ENCODE data around the gene GTF2H1. TPM values are rescaled to one million over a fixed set of nuclear protein-coding genes. Genes with fewer than 3 reads are reported as not detected.

The GTF2H1 gene
- total RNA-seq, 1 experiment from 2014 or later, result 72.0 TPM

GRCh38 chr11:18299721-18300120 lies 22.6 kb upstream of the GTF2H1 start:
- POLR2A ChIA-PET, result no interaction called here
- Mint-ChIP-seq H3K4me3 (ENCODE audit: unreplicated experiment) (no peak overlapping the region), H3K36me3 (ENCODE audit: insufficient read depth, unreplicated experiment) (peaks cover 56% of the 10 kb centered on the region), H3K27ac (ENCODE audit: unreplicated experiment) (no peak overlapping the region), H3K27me3 (ENCODE audit: insufficient read depth, unreplicated experiment) (no peaks in the 10 kb centered on the region), H3K4me1 (ENCODE audit: low read depth, unreplicated experiment) (peaks cover 6% of the 10 kb centered on the region), H3K9me3 (ENCODE audit: unreplicated experiment) (no peaks in the 10 kb centered on the region)
- BruUV-seq (replicated peaks), result no TSS peak
- H3K27me3 ChIP-seq (replicated peaks; ENCODE audit: control insufficient read depth, insufficient read depth, low read length), result no peaks in the 10 kb centered on the region
- H3K9me3 ChIP-seq, result no peaks in the 10 kb centered on the region
- intact Hi-C loops (cut with micrococcal nuclease; ENCODE audit: unreplicated experiment), result no loop called here
- CTCF ChIA-PET, result no interaction called here
- peaks cover 13% of the 10 kb centered on the region; the same call in 1 of the 2 replicates for H3K4me1 ChIP-seq
- H3K4me3 ChIP-seq (ENCODE audit: low read depth, low read length), result no peak overlapping the region
- DNase-seq, result no peak
- H3K36me3 ChIP-seq (ENCODE audit: control insufficient read depth, insufficient read depth, low read length), result 0 out of 2 replicates have a peak, but pooled peaks cover 1% of the 10 kb centered on the region
- TF ChIP-seq CTCF (IDR thresholded peaks at IDR 0.05; ENCODE audit: insufficient read depth in 1 of 2, low read depth in 1 of 2, low read length in 1 of 2, severe bottlenecking in 1 of 2, unreplicated experiment in 1 of 2), result no peak

- Histone ChIP-seq H3K9me3 (no peaks in the 10 kb centered on the region), H3K4me1 (peaks cover 21% of the 10 kb centered on the region; the same call in 1 of the 2 replicates), H3K27me3 (replicated peaks; ENCODE audit: control insufficient read depth, insufficient read depth, low read length) (no peaks in the 10 kb centered on the region), H3K4me3 (ENCODE audit: low read depth, low read length) (no peak overlapping the region), H3K36me3 (ENCODE audit: control insufficient read depth, insufficient read depth, low read length) (no peaks in the 10 kb centered on the region)
- H3K27me3 Mint-ChIP-seq (ENCODE audit: insufficient read depth, unreplicated experiment), result no peaks in the 10 kb centered on the region
- peak in 1 of 2 experiments; percentile 21 for DNase-seq
- H3K4me3 Mint-ChIP-seq (ENCODE audit: unreplicated experiment), result no peak overlapping the region
- H3K4me1 Mint-ChIP-seq (ENCODE audit: low read depth, unreplicated experiment), result peaks cover 6% of the 10 kb centered on the region
- ChIA-PET POLR2A (no interaction called here), CTCF (no interaction called here)
- BruUV-seq (replicated peaks), result no TSS peak
- intact Hi-C loops (cut with micrococcal nuclease; ENCODE audit: unreplicated experiment), result no loop called here
- no peak overlapping the region for H3K27ac Mint-ChIP-seq (ENCODE audit: unreplicated experiment)
- H3K9me3 Mint-ChIP-seq (ENCODE audit: unreplicated experiment), result no peaks in the 10 kb centered on the region
- no peak for TF ChIP-seq CTCF (IDR thresholded peaks at IDR 0.05; ENCODE audit: insufficient read depth in 1 of 2, low read depth in 1 of 2, low read length in 1 of 2, severe bottlenecking in 1 of 2, unreplicated experiment in 1 of 2)
- H3K36me3 Mint-ChIP-seq (ENCODE audit: insufficient read depth, unreplicated experiment), result peaks cover 45% of the 10 kb centered on the region
Observed at GRCh38 chr11:18304745-18305144, 17.6 kb upstream of the GTF2H1 start.

GRCh38 chr11:18307461-18308139 lies 14.8 kb upstream of the GTF2H1 start:
- POLR2A ChIA-PET, result no interaction called here
- TF ChIP-seq CTCF (IDR thresholded peaks at IDR 0.05; ENCODE audit: insufficient read depth in 1 of 2, low read depth in 1 of 2, low read length in 1 of 2, severe bottlenecking in 1 of 2, unreplicated experiment in 1 of 2), result no peak
- BruUV-seq (replicated peaks), result no TSS peak
- peaks cover 1% of the 10 kb centered on the region; the same call in 1 of the 2 replicates for H3K36me3 ChIP-seq (ENCODE audit: control insufficient read depth, insufficient read depth, low read length)
- H3K27me3 ChIP-seq (replicated peaks; ENCODE audit: control insufficient read depth, insufficient read depth, low read length), result no peaks in the 10 kb centered on the region
- H3K4me3 ChIP-seq (ENCODE audit: low read depth, low read length), result no peak overlapping the region
- Mint-ChIP-seq H3K27ac (ENCODE audit: unreplicated experiment) (no peak overlapping the region), H3K27me3 (ENCODE audit: insufficient read depth, unreplicated experiment) (no peaks in the 10 kb centered on the region), H3K4me3 (ENCODE audit: unreplicated experiment) (no peak overlapping the region), H3K4me1 (ENCODE audit: low read depth, unreplicated experiment) (peaks cover 4% of the 10 kb centered on the region), H3K9me3 (ENCODE audit: unreplicated experiment) (no peaks in the 10 kb centered on the region), H3K36me3 (ENCODE audit: insufficient read depth, unreplicated experiment) (peaks cover 42% of the 10 kb centered on the region)
- no peak for DNase-seq
- H3K4me1 ChIP-seq, result peaks cover 26% of the 10 kb centered on the region
- intact Hi-C loops (cut with micrococcal nuclease; ENCODE audit: unreplicated experiment), result no loop called here
- CTCF ChIA-PET, result no interaction called here
- no peaks in the 10 kb centered on the region for H3K9me3 ChIP-seq
